RWPE1 (cell line): ENCODE measurements around the gene ERFL.

Experiments used
- CTCF ChIA-PET: fragments of 350-600 bp; sonication (Branson Sonifier 250); formaldehyde crosslinking; extraction: SDS; loops from one replicate; lab custom pipeline; 2021; lab: Yijun Ruan, JAX
- POLR2A ChIA-PET: fragments of 400-600 bp; formaldehyde crosslinking; extraction: SDS; loops from one replicate; lab custom pipeline; 2020; ENCODE audit warnings: antibody characterized with exemption; ENCODE audit not compliant: low non-redundant PET; lab: Yijun Ruan, JAX
- DNase-seq: peaks from one replicate; pipeline ENCODE4 v3.0.0; 2012; ENCODE audit warnings: low spot score
- H3K27ac ChIP-seq: fragments of 450-650 bp; 2 replicates; pipeline ENCODE4 v1.5.1; 2017
- TF ChIP-seq, protein P1 (sequence below): fragments of 450-650 bp; conservative IDR thresholded peaks from 2 replicates; pipeline ENCODE4 v1.5.1; 2017; ENCODE audit warnings: low read depth, mild to moderate bottlenecking

ERFL gene

DNA sequence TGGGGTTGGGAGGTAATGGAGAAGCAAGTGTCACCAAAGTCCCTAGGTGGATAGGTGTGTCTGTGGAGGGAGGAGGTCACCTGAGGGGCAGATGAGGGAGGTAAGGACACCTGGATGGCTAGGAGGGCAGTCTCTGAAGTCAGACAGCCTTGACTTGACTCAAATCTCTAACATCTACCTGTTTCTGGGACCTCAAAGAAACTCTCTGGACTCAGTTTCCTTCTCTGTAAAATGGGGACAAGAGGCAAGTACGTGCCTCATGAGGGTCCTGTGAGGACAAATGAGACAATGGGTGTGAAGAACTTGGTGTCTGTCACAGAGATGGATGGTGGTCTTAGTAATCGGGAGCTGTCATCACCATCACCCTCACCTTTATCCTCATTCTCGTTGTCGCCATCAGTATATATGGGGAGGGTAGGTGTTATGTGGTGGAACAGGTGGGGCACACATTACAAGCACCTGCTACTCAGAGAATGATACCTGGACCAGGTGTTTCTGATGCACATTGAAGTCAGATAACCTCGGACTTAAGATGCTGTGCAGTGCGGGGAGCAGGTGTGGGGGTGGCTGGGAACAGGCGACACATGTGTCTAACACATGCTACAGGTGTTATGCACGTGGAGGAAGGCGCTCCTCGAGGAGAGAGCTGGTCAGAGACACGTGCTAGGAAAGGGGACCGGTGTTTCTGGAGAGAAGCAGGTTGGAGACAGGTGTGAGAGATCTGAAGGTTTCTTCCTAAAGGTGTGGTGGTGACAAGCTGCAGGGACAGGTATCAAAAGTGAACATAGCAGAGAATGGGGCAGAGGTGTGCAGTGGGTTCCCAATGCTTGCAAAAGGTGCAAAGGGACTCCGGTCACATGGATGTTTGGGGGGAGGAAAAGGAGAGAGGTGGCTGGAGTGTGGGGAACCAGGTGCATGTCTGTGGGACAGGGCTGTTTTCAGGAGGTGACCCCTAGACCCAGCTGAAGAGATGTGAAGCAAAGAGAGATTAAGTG, 3.8 kb downstream of the ERFL start:
- TF ChIP-seq, protein P1, sequence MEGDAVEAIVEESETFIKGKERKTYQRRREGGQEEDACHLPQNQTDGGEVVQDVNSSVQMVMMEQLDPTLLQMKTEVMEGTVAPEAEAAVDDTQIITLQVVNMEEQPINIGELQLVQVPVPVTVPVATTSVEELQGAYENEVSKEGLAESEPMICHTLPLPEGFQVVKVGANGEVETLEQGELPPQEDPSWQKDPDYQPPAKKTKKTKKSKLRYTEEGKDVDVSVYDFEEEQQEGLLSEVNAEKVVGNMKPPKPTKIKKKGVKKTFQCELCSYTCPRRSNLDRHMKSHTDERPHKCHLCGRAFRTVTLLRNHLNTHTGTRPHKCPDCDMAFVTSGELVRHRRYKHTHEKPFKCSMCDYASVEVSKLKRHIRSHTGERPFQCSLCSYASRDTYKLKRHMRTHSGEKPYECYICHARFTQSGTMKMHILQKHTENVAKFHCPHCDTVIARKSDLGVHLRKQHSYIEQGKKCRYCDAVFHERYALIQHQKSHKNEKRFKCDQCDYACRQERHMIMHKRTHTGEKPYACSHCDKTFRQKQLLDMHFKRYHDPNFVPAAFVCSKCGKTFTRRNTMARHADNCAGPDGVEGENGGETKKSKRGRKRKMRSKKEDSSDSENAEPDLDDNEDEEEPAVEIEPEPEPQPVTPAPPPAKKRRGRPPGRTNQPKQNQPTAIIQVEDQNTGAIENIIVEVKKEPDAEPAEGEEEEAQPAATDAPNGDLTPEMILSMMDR = no peak
- ChIA-PET POLR2A (interaction anchor here (0.6 kb wide), 1 partner anchor 18 kb away, joined by 4 read pairs; no protein-coding TSS in a partner anchor), CTCF (interaction anchor here (1.0 kb wide), 1 partner anchor 51 kb away, joined by 3 read pairs; no protein-coding TSS in a partner anchor)
- no peak for DNase-seq
- no peak overlapping the region for H3K27ac ChIP-seq

GRCh38 chr19:41923045-41923788, 5.0 kb downstream of the ERFL start:
- ChIA-PET CTCF (no interaction called here), POLR2A (no interaction called here)
- no peak overlapping the region for H3K27ac ChIP-seq
- no peak for DNase-seq
- TF ChIP-seq, protein P1 = no peak

GRCh38 chr19:41922585-41922984, 5.7 kb downstream of the ERFL start:
- ChIA-PET CTCF (no interaction called here), POLR2A (no interaction called here)
- H3K27ac ChIP-seq = no peak overlapping the region
- DNase-seq = no peak
- TF ChIP-seq, protein P1 = no peak

- H3K27ac ChIP-seq = no peak overlapping the region
- ChIA-PET POLR2A (no interaction called here), CTCF (no interaction called here)
- no peak for DNase-seq
- TF ChIP-seq, protein P1 = no peak
These were observed 6.4 kb downstream of the ERFL start for GRCh38 chr19:41921577-41922576.

- ChIA-PET CTCF (no interaction called here), POLR2A (no interaction called here)
- no peak for DNase-seq
- TF ChIP-seq, protein P1 = no peak
- no peak overlapping the region for H3K27ac ChIP-seq
These were observed 7.2 kb downstream of the ERFL start for GRCh38 chr19:41920882-41921576.
